ENCODE data around the gene ARHGAP8. TPM values are rescaled to one million over a fixed set of nuclear protein-coding genes. Genes with fewer than 3 reads are reported as not detected.

ARHGAP8 gene
- total and polyA plus RNA-seq, 2 donors (not counting 3 experiments of a cell fraction or from before 2014, with no cell fraction given), result not detected

- no peak for TF ChIP-seq POLR2A (IDR thresholded peaks at IDR 0.05; ENCODE audit: low read depth, low read length)
- TF ChIP-seq JUN (IDR thresholded peaks at IDR 0.05; ENCODE audit: borderline replicate concordance, insufficient read depth, insufficient read length, low read depth), result no peak
- no peak for TF ChIP-seq POLR2AphosphoS5 (IDR thresholded peaks at IDR 0.05; ENCODE audit: insufficient read depth, low read depth, low read length)
- no peak for TF ChIP-seq CTCF (IDR thresholded peaks at IDR 0.05; ENCODE audit: extremely low read depth in 1 of 2, insufficient read depth in 1 of 2, low read depth in 1 of 2, low read length in 2 of 2)
- TF ChIP-seq MYC (IDR thresholded peaks at IDR 0.05; ENCODE audit: low read depth, low read length), result no peak
- TF ChIP-seq FOS (IDR thresholded peaks at IDR 0.05; ENCODE audit: borderline replicate concordance, insufficient read depth, low read length), result no peak
- TF ChIP-seq GATA2 (IDR thresholded peaks at IDR 0.05; ENCODE audit: insufficient read depth, insufficient read length, low read depth, low read length), result no peak
- TF ChIP-seq MAX (IDR thresholded peaks at IDR 0.05; ENCODE audit: insufficient read depth, insufficient read length), result no peak
- no peak for TF ChIP-seq EZH2 (IDR thresholded peaks at IDR 0.05; ENCODE audit: borderline replicate concordance, low read depth, low read length, severe bottlenecking)
- Histone ChIP-seq H3K9me3 (replicated peaks; ENCODE audit: control insufficient read depth, insufficient read depth, low read length) (no peaks in the 10 kb centered on the region), H3K4me2 (ENCODE audit: insufficient read depth, low read length) (no peak overlapping the region), H3K79me2 (ENCODE audit: control insufficient read depth, insufficient read depth, low read length) (no peaks in the 10 kb centered on the region), H3K9ac (replicated peaks; ENCODE audit: extremely low read depth, insufficient read depth, low read length) (no peak overlapping the region), H3K27ac (ENCODE audit: insufficient read depth, low read depth, low read length) (no peak overlapping the region), H3K9me1 (replicated peaks; ENCODE audit: control insufficient read depth, extremely low read depth, insufficient read depth, low read length) (no peaks in the 10 kb centered on the region), H3K27me3 (ENCODE audit: control insufficient read depth in 2 of 2, insufficient read depth in 2 of 2, low read length in 2 of 2) (no peaks in the 10 kb centered on the region), H3K36me3 (ENCODE audit: control insufficient read depth in 2 of 2, extremely low read depth in 1 of 2, insufficient read depth in 2 of 2, low read length in 2 of 2) (no peaks in the 10 kb centered on the region), H2AFZ (ENCODE audit: low read depth, low read length) (no peak overlapping the region), H3K4me3 (replicated peaks in 1 of 3; ENCODE audit: insufficient read depth in 1 of 3, low read depth in 1 of 3, low read length in 3 of 3) (no peak overlapping the region), H4K20me1 (replicated peaks; ENCODE audit: control insufficient read depth, extremely low read depth, insufficient read depth, low read length) (no peaks in the 10 kb centered on the region), H3K4me1 (ENCODE audit: control insufficient read depth, extremely low read depth, insufficient read depth, low read length) (no peaks in the 10 kb centered on the region)
- ChIA-PET CTCF (no interaction called here), POLR2A (no interaction called here)
- dilution Hi-C loops (cut with MboI; ENCODE audit: extremely low pct_ligation_motif_present, low sequenced_read_pairs) (no loop called here), intact Hi-C loops (cut with micrococcal nuclease) (no loop called here)
- DNase-seq (ENCODE audit: low read depth, low spot score) (no peak), FAIRE-seq (no peak)
- BruUV-seq (replicated peaks), result no TSS peak
Observed at GRCh38 chr22:44727148-44727547, 25.2 kb upstream of the ARHGAP8 start.
